ENCODE data around the gene TMEM44.

Gene TMEM44

DNA sequence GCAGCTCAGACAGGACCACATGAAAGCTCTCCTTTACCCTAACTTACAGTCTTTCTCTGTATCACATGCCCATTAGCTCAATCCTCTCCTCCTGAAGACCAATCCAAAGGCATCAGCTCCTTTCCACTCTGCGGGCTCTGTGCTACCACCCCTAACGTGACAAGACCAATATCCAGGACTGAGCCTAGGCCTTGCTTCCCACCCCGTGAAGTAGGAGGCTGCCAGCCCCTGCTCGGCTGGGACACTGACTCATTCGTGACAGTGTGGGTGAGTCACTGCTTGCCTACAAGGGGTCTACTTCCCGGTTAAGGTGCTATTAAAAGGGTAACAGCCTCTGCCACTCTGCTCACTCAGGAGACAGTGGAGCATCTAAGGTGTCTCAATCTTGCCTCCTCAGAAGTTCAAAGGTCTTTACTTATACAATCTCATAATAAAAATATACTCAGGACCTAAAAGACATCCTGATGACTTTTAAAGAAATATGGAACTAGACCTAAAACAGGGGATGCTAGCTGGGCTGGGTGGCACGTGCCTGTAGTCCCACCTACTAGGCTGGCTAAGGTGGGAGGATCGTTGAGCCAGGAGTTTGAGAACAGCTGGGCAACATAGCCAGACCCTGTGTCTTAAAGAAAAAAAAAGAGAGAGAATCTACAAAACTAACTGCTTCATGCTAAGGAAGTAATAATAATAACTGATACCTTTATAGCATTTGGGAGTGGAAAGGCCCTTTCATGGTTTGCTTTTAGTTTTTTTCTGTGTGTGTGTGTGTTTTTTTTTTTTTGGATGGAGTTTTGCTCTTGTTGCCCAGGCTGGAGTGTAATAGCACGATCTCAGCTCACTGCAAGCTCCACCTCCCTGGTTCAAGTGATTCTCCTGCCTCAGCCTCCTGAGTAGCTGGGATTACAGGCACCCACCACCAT is 55.0 kb downstream of the TMEM44 start:
- DNase-seq, result no peak

DNA sequence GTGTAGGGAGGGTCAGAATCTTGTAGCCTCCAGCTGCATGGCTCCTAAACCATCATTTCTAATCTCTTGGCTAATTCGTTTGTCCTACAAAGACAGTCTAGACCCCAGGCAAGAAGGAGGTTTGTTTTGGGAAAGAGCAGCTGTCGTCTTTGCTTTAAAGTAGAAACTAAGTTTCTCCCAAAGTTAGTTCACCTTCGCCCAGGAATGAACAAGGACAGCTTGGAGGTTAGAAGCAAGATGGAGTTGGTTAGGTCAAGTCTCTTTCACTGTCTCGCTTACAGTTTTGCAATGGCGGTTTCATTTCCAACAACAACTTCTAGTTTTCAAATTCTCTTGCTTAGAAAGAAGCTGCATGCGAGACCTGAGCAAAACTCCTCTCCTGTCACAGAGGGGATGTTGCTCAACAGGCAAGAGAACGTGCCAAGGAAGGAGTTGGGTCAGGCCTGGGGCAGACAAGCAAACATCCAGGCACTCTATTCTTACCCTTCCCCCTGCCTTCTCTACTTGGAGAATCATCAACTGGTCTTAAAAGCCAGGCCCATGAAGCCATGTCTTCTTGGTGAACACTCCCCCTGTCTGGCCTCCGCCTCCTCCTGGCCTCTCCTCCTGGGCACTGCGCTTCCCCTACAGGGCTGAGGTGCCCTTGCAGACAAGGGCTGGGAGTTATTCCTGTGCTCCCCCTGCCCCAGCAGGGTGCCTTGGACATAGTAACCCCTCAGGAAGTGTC is 57.6 kb downstream of the TMEM44 start:
- no peak for DNase-seq

DNA sequence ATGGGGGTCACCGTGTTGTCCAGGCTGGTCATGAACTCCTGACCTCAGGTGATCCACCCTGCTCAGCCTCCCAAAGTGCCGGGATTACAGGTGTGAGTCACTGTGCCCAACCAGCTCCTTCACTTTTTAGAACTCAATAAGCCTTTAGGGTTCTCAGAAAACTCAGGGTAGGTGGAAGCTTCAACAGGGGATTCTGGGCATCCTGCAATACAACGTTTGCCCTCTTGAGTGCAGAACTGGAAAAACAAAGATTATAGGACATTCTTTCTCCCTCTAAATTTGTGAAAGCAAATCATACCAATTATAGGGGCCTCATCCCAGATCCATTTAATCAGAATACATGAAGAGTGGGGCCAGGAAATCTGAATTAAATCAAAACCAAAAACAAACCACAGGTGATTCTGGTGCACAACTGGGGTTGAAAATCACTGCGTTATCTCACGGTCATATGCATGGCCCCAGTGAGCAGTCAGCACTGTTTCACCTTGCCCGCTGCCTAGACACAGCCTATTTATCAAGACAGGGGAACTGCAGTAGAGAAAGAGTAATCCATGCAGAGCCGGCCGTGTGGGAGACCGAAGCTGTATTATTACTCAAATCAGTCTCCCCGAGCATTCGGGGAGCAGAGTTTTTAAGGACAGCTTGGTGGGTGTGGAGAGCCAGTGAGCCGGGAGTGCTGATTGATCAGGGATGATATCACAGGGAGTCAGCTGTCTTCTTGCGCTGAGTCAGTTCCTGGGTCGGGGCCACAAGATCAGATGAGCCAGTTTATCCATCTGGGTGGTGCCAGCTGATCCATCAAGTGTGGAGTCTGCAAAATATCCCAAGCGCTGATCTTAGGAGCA is 58.4 kb downstream of the TMEM44 start:
- no peak for DNase-seq

DNA sequence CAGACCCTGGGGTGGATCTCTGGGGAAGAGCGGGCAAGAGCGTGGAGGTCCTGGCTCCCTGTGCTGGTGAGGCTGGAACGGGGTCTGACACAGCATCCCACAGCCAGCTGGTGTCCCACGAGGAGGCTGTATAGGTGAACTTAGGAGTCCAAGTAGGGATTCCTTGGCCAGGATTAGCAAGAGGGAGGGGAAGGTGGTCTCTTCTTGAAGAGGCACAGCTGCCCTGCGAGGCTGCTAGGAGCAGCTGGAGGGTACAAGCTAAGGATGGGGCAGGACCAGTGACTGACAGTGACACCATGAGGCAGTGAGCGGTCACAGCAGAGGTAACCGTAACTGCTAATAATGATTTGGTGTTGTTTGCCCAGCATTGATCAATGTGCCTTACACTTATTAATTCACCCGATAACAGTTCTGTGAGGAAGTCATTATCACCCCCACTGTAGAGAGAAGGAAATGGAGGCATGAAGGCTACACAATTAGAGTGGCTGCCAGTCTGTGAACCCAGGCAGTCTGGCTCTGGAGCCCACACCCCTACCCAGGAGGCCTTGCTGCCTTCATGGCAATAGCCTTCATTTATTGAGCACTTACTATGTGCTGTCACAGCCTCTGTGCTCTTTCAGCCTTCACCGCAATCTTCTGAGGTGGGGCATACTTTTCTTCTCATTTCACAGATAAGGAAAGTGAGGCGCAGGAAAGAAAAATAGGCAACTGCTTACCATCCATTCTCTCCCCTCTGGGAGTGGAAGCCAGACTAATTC is 59.4 kb downstream of the TMEM44 start:
- peak; percentile 26 to 32 for DNase-seq

DNA sequence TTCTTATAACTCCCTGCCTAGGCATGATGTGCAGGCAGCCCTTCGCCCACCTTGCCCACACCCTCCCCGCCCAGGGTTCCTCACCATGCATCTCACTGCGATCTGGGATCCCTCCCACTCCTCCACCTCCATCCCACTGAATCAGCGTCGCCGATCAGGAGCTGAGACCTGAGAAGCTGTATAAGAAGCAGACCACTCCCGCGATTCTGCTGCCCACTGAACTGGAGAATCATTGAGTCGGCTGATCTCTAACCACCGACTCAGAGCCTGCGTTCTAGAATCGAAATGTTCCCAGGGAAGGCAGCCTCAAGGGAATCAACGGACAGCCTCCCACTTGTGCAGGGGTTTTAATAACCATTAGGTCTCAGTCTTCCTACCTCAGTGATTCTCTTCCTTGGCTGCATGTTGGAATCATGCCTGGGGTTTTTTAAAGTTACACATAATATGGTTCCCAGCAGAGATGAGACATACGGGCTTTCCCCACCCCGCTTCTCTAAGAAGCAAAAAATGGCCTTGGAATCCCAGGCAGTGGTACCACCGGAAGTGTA is 60.2 kb downstream of the TMEM44 start:
- no peak for DNase-seq

DNA sequence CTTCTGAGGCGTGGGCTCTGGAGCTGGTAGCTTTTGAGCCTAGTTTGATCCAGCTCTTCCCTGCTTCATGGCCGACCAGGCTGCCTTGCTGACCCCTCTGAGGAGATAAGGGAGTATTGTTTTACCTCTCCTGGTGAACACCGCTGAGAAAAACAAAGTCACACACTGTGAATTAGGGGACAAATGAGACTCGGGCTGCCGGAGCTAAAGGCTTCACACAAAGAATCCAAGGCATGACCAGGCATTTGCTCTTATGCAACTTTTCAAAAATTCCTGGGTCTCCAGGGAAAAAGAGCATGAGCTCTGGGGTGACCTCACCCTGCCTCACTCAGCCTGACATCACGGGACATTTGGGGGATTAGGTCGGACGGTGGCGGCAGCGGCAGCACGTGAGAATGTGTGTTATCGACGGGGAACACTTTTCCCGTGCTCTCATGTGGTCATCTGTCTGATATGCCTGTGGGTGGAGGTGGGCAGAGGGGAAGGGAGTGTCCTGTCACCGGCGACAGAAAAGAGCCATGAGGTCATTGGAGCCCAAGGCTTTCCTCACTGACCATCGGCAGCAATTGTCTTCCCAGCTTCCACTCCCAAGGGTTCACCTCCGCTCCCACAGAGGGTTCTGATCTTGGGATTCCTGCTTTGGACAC is 61.0 kb downstream of the TMEM44 start:
- no peak for DNase-seq

DNA sequence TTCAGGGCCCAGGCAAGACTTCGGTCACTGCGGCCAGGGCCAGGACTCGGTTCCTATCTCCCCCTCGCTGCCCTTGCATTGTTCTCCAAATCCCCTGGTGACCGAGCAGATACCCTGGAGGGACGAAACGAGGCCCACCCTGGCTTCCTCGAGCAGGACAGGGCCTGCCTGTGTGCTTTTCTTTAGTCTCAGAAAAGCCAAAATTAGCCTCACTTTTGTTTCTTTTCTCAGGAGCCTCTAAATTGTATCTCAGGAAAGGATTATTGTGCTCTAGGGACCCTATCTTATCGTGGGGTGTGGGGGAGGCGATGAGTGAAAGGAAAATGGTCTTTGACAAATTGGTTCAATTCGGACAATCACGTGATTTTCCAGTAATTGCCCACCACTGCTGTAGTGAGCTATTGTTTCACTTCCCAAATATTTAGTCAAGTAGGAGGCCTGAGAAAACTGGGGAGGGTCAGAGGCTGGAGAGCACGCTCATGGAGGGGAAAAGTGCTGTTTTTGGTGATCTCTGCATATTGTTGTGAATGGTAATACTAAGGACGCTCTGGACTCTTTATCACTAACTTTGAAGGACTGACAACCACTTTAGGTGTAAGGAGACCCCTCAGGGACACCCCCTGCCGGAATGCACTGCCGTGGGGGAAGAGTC is 61.6 kb downstream of the TMEM44 start:
- DNase-seq, result no peak

DNA sequence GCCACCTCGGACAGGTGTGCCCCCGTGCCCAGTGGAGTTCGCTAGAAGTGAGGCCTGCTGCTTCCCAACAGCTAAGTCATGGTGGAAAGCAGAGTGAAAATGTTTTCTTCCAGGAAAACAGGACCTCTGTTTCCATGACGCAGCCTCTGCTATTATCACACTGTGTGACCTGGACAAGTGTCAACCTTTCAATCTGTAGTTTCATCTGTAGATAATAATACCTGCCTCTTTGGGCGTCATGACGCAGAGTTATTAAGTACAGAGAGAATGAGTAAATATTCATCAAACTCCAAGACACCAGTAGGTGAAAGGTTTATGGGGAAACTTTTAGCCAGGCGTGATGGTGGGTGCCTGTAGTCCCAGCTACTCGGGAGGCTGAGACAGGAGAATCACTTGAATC is 62.3 kb downstream of the TMEM44 start:
- DNase-seq, result no peak

DNA sequence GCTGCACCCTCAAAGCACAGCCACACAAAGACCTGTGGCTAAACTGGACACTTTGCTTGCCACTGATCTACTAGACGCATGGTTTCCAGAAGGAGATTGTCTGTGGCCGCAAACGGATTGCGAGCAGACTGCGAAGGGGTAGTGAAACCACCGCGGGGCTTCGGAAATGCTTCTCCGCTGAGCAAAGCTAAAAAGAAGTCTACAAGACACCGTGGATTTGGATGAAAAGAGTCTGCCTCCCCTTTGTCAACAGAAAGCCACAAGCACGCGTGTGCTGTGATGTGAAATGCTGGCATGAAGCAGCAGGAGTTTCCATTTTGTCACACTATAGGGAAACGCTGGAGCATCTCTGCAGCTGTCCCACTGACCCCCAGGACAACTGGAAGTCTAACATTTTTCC is 63.0 kb downstream of the TMEM44 start:
- no peak for DNase-seq

DNA sequence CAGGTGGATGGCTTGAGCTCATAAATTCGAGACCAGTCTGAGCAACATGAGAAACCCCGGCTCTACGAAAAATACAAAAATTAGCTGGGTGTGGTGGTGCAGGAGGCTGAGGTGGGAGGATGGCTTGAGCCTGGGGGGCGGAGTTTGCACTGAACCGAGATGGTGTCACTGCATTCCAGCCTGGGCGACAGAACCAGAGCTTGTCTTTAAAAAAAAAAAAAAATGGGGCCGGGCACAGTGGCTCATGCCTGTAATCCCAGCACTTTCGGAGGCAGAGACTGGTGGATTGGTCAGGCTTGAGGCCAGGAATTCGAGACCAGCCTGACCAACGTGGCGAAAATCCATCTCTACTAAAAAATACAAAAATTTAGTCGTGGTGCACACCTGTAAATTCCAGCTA is 64.0 kb downstream of the TMEM44 start:
- no peak for DNase-seq

DNA sequence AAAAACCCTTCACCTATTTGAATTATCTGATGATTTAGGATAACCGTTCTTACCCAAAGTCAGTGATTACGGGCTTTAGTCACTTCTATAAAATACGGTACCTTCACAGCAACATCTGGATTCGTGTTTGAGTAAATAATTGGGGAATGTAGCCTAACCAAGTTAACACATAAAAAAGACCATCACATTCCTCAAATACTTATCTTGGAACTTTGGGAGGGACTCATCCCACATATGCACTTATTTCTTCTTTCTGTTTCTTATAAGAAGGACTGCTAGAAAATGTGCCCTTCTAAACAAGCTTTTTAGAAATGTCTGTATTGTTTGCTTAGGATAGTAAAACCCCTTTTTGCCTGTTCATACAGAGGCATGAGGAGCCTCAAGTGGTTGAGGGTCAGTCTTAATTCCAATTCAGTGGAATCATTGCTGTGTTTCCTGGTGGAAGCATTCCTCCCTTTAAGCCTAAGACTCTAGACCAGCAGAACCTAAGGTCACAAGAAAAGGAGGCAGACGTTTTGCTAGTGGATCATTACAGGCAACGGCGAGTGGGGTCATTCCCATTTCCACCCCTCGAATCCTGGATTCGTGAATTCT is 67.5 kb downstream of the TMEM44 start:
- no peak for DNase-seq

DNA sequence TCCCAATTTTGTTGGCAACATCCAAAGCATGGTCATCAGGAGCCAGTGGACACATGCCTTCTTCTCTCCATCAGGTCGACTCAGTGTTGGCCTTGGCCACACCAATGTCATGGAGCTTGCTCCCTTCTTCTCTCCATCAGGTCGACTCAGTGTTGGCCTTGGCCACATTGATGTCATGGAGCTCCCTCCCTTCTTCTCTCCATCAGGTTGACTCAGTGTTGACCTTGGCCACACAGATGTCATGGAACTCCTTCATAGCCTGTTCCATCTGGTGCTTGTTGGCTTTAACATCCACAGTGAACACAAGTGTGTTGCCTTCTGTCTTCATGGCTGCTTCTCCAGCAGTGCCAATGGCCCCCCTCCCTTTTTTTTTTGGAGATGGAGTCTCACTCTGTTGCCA is 70.2 kb downstream of the TMEM44 start:
- DNase-seq, result no peak

DNA sequence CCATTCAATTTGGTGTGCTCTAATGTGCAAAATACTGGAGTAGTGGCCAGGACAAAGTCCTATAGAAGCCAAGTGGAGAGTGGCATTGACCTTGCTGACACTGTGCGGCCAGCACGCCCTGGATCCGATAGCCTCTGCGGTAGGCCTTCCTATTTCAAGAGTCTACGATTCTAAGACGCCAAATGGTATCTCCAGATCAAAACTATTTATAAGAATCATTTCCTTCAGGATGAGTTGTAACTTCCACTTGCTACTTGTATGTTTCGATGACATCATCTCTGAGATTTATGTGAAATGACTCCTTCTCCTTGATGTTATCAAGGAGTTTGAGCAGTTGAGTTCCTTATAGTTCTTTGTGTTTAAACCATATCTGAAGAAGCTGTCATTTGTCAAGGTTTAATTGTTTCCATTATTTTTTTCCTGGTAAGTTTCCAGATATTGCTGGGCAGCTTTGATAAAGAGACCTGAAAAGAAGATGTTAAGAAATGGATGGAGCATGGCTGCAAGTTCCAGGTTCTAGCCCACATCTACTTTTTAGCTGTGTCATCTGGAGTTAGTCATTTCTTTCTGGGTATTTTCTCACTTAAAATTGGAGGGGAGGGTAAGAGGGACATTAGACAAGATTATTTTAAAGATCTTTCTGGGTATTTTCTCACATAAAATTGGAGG is 71.8 kb downstream of the TMEM44 start:
- DNase-seq, result no peak

DNA sequence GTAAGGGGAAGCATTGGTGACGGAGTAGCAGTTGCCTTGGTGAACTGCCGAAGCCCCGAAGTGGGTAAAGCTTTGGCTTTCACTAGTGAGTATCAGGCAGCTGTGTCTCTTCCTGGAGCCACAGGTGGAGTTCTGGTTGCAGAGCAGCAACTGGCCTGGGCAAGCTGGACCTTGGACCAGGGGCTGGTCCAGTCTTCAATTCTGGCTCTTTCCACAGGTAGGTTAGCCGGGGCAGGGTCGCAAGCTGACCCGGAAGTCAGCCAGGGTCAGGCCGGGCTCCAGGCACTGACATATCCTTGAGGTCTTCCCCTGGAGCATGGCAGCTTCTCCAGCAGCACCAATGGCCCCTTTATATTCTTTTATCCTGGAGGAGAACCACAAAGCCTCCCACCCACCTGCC is 73.2 kb downstream of the TMEM44 start:
- no peak for DNase-seq

DNA sequence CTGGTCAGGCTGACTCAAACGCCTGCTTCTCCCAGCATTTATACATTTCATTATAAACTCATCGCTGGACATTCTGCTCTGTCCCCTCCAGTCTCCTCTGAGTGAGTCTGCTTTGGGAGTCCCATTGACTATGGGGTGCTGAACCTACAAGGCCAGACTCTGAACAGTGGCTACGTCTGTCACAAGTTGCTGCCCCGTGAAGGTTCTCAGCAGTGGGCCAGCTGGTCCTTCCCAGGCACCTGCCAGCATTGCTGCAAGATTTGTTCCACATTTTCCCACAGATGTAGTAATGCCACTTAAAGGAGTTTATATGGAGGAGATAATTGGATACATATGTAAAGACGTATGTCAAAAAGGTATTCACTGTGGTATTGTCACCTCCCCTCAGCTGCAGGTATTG is 73.7 kb downstream of the TMEM44 start:
- DNase-seq, result no peak

DNA sequence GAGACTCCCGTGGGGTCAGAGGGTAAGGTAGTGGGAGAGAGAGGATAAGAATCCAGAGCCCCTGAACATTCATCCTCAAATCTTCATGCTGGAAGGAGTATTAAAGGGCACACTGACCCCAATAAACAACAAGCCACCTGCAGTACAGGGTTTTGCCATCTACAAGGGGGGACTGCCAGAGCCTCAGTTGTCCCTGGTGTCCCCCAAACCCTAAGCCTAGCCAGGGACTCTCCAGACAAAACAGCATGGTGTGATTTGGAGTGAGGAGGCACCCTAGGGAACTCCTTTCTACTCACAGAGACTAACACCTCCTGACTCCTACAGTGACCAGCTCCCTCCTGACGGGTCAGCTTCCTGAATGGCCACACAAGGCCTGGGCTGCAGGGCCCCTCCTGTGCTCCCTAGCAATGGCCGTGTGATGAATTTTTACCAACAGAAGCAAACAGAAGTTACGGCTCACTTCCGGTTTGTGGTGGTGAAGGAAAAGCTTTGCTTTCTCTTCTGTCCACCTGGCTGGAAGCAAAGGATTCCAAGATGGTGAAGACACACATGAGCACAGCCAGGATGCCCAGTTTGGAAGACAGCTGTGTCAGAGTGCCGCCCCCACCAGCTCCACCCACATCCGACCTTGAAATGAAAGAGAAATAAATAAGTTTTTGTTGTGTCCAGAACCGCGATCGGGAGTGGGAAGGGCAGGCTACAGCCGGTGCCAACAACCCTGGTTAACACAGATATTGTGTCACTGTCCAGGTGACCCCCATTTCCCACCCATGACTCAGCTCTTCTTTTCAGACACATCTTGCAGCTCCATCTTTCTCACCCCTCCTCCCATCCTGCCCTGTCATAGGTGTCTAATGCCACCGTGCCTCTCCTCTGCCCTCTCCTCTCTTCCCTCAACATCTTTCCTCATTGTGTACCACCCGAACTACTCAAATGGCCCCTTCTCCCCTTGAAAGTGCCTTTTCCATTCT is 76.8 kb downstream of the TMEM44 start:
- DNase-seq, result peak in 1 of 2 donors; percentile 7

DNA sequence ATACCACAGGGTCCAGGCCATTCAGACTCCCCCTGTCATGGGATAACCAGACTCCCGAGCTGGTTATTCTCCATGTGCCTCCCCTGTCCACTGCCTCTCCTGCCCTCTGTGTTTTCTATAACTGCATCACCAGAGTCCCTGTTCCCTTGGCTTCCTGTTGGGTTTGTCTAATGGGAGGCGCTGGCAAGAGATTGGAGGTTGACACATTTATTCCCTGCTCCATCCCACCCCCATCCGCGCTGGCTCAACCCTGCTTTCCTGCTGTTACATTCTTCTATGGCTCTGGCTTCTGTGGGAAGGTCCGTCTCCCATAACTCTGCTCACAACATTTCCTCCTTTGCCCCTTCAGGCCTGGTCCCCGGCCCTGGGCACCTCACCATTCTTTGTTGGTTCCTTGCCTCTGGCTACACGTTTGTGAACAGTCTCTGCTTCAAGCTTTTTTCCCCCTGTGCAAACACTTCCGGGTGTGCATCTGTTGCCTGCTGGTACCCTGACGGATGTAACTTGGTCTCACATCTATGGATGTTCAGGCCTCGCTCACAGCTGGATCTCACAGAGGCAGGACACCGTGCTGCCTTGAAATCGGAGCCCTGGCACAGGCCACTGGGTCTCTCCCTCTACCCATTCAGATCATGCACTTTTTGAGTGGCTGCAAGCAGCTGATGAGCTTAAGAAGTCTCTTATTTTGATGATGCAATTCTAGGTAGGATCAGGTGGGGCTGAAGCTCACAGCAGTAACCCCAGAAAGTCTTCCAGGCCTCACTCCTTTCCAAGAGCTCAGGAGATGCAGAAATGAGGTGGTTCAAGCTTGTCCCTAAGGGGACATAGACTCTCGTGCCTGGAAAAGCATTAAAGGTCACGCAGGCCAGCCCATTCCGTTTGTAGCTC is 77.8 kb downstream of the TMEM44 start:
- no peak for DNase-seq

Measured in stimulated activated CD4-positive, alpha-beta T cell treated with anti-CD3 and anti-CD28 coated beads, Interleukin-2, amount 100 ng/mL, for 48 hours (primary cell).